HEK293 (cell line): ENCODE data around the gene FARSA.

Source experiments
- MYNN ChIP-seq: fragments of 450-650 bp; formaldehyde crosslinking; IDR thresholded peaks from 2 replicates; pipeline ENCODE4 v1.5.1; 2016; ENCODE audit warnings: missing biosample characterization, missing genetic modification characterization, borderline replicate concordance
- REST ChIP-seq: fragments of 450-650 bp; formaldehyde crosslinking; IDR thresholded peaks from 2 replicates; pipeline ENCODE4 v1.5.1; 2016; ENCODE audit warnings: missing biosample characterization, missing genetic modification characterization
- ZBTB20 ChIP-seq: fragments of 450-650 bp; formaldehyde crosslinking; IDR thresholded peaks from 2 replicates; pipeline ENCODE4 v1.5.1; 2016; ENCODE audit warnings: missing biosample characterization, missing genetic modification characterization
- ZBTB7A ChIP-seq: fragments of 450-650 bp; formaldehyde crosslinking; IDR thresholded peaks from 2 replicates; pipeline ENCODE4 v1.5.1; 2016; ENCODE audit warnings: low read depth, missing biosample characterization, missing genetic modification characterization
- ZNF324 ChIP-seq: fragments of 450-650 bp; formaldehyde crosslinking; IDR thresholded peaks from 2 replicates; pipeline ENCODE4 v1.5.1; 2016; ENCODE audit warnings: missing biosample characterization, missing genetic modification characterization
- ZNF521 ChIP-seq: fragments of 450-650 bp; formaldehyde crosslinking; IDR thresholded peaks from 2 replicates; pipeline ENCODE4 v1.5.1; 2017; ENCODE audit warnings: missing biosample characterization, mild to moderate bottlenecking, missing genetic modification characterization
- TF ChIP-seq, protein P1 (sequence below): fragments of 450-650 bp; formaldehyde crosslinking; IDR thresholded peaks from 2 replicates; pipeline ENCODE4 v1.5.1; 2016; ENCODE audit warnings: missing biosample characterization, missing genetic modification characterization
- TF ChIP-seq, protein P2 (sequence below): fragments of 450-650 bp; IDR thresholded peaks from 2 replicates; pipeline ENCODE4 v1.5.1; 2018; ENCODE audit warnings: missing biosample characterization, missing genetic modification characterization
- TF ChIP-seq, protein P3 (sequence below): fragments of 450-650 bp; formaldehyde crosslinking; IDR thresholded peaks from 2 replicates; pipeline ENCODE4 v1.5.1; 2016; ENCODE audit warnings: missing biosample characterization, missing genetic modification characterization, low read depth

DNA sequence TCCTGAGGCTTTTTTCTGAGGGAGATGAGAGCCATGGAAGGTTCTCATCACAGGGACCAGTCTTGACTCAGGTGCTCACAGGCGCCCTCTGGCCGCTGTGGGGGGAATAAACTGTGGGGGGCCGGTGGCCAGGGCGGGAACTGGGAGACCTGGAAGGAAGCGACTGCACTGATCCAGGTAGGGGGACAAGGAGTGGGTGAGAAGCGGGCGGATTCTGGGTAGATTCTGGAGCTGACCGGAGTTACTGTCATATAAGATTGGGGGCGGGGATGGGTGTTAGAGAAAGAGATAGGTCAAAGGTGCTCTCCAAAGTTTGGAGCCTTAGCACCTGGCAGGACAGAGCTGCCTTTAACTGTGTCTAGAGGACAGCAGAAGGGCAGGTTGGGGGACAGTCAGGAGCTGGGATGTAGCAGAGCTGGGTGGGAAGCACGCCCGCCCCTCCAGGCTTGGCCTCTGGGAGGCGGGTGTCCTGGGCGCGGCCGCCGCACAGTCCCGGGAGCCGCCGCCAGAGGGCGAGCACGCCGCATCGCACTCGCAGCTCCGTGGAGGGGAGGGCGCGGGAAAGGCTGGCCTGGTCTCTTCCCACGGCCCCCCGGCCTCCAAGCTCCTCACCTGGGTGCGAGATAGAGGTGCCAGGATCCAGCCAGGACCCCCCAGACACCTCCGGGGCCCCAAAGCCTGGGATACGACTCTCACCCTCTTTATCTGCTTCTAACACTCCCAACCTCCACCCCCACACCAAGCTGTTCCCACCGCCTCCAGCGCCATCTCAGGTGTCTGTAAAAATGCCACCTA lies 31.7 kb upstream of the FARSA start:
- TF ChIP-seq, protein P1, sequence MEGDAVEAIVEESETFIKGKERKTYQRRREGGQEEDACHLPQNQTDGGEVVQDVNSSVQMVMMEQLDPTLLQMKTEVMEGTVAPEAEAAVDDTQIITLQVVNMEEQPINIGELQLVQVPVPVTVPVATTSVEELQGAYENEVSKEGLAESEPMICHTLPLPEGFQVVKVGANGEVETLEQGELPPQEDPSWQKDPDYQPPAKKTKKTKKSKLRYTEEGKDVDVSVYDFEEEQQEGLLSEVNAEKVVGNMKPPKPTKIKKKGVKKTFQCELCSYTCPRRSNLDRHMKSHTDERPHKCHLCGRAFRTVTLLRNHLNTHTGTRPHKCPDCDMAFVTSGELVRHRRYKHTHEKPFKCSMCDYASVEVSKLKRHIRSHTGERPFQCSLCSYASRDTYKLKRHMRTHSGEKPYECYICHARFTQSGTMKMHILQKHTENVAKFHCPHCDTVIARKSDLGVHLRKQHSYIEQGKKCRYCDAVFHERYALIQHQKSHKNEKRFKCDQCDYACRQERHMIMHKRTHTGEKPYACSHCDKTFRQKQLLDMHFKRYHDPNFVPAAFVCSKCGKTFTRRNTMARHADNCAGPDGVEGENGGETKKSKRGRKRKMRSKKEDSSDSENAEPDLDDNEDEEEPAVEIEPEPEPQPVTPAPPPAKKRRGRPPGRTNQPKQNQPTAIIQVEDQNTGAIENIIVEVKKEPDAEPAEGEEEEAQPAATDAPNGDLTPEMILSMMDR (tag by site-specific recombination) = peak; percentile 100
- TF ChIP-seq ZNF521 (tag by site-specific recombination) = no peak
- TF ChIP-seq REST (tag by site-specific recombination) = no peak
- peak; percentile 63; the same call in 1 of the 2 replicates for TF ChIP-seq ZBTB7A (tag by site-specific recombination)
- TF ChIP-seq, protein P2, sequence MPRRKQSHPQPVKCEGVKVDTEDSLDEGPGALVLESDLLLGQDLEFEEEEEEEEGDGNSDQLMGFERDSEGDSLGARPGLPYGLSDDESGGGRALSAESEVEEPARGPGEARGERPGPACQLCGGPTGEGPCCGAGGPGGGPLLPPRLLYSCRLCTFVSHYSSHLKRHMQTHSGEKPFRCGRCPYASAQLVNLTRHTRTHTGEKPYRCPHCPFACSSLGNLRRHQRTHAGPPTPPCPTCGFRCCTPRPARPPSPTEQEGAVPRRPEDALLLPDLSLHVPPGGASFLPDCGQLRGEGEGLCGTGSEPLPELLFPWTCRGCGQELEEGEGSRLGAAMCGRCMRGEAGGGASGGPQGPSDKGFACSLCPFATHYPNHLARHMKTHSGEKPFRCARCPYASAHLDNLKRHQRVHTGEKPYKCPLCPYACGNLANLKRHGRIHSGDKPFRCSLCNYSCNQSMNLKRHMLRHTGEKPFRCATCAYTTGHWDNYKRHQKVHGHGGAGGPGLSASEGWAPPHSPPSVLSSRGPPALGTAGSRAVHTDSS (tag by site-specific recombination) = no peak
- 0 out of 2 replicates have a peak, but pooled peaks have one; percentile 10 for TF ChIP-seq ZBTB20 (tag by site-specific recombination)
- no peak for TF ChIP-seq MYNN (tag by site-specific recombination)
- TF ChIP-seq ZNF324 (tag by site-specific recombination) = peak; percentile 71
- TF ChIP-seq, protein P3, sequence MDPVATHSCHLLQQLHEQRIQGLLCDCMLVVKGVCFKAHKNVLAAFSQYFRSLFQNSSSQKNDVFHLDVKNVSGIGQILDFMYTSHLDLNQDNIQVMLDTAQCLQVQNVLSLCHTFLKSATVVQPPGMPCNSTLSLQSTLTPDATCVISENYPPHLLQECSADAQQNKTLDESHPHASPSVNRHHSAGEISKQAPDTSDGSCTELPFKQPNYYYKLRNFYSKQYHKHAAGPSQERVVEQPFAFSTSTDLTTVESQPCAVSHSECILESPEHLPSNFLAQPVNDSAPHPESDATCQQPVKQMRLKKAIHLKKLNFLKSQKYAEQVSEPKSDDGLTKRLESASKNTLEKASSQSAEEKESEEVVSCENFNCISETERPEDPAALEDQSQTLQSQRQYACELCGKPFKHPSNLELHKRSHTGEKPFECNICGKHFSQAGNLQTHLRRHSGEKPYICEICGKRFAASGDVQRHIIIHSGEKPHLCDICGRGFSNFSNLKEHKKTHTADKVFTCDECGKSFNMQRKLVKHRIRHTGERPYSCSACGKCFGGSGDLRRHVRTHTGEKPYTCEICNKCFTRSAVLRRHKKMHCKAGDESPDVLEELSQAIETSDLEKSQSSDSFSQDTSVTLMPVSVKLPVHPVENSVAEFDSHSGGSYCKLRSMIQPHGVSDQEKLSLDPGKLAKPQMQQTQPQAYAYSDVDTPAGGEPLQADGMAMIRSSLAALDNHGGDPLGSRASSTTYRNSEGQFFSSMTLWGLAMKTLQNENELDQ (tag by site-specific recombination) = no peak
